NK-92 (cell line): ENCODE measurements around the gene SNURF.
"Not testable (repeated sequence)": the region's sequence is repeated elsewhere in the genome, so short reads cannot be mapped to it uniquely, and the experiment has no call there.

Experiments
- DNase-seq: peaks from one replicate; lab custom pipeline; 2025; ENCODE audit not compliant: unreplicated experiment; lab: John Stamatoyannopoulos, UW

Gene SNURF

GRCh38 chr15:24954783-24955530 is at the start of gene SNURF, which contains the start of gene SNRPN:
TSS of gene SNURF (plus strand) at chr15:24954987. CDS start at chr15:24955049, 62 bp downstream.
TSS of gene SNRPN (plus strand) at chr15:24954987. CDS start at chr15:24974454, 19,467 bp downstream.
- no peak for DNase-seq

GRCh38 chr15:24916305-24917009 is 38.3 kb upstream of the SNURF start:
- DNase-seq = no peak

- no peak for DNase-seq
Measured at GRCh38 chr15:24917431-24917830, 37.4 kb upstream of the SNURF start.

GRCh38 chr15:24919446-24919845 is 35.3 kb upstream of the SNURF start:
- no peak for DNase-seq

- DNase-seq = not testable (repeated sequence)
Measured at GRCh38 chr15:24922781-24923180, 32.0 kb upstream of the SNURF start.

- DNase-seq = no peak
Measured at GRCh38 chr15:24924153-24924552, 30.6 kb upstream of the SNURF start.

- DNase-seq = no peak
Measured at GRCh38 chr15:24924621-24925020, 30.2 kb upstream of the SNURF start.

GRCh38 chr15:24931874-24932732 is 22.7 kb upstream of the SNURF start:
- DNase-seq = not testable (repeated sequence)

GRCh38 chr15:24933716-24934115 is 21.1 kb upstream of the SNURF start:
- no peak for DNase-seq

GRCh38 chr15:24938224-24938623 is 16.6 kb upstream of the SNURF start:
- DNase-seq = not testable (repeated sequence)

- no peak for DNase-seq
Measured at GRCh38 chr15:24940236-24940635, 14.6 kb upstream of the SNURF start.

GRCh38 chr15:24943361-24943760 is 11.4 kb upstream of the SNURF start:
- no peak for DNase-seq

- DNase-seq = no peak
Measured at GRCh38 chr15:24944954-24945353, 9.8 kb upstream of the SNURF start.

GRCh38 chr15:24945711-24946110 is 9.1 kb upstream of the SNURF start:
- no peak for DNase-seq

GRCh38 chr15:24948495-24948894 is 6.3 kb upstream of the SNURF start:
- no peak for DNase-seq

- no peak for DNase-seq
Measured at GRCh38 chr15:24955531-24955921, 739 bp downstream of the SNURF start.

- DNase-seq = no peak
Measured at GRCh38 chr15:24956111-24956838, 1.5 kb downstream of the SNURF start.

- DNase-seq = no peak
Measured at GRCh38 chr15:24957691-24958090, 2.9 kb downstream of the SNURF start.

- DNase-seq = no peak
Measured at GRCh38 chr15:24961967-24962366, 7.2 kb downstream of the SNURF start.

- DNase-seq = no peak
Measured at GRCh38 chr15:24962880-24963279, 8.1 kb downstream of the SNURF start.
